ENCODE measurements around the gene CABLES1. TPM values are rescaled to one million over a fixed set of nuclear protein-coding genes. Genes with fewer than 3 reads are reported as not detected.

Gene CABLES1
- polyA plus RNA-seq, 2 of the 4 experiments (the other 2 are of a cell fraction), result 4.5 to 8.6 TPM

DNA sequence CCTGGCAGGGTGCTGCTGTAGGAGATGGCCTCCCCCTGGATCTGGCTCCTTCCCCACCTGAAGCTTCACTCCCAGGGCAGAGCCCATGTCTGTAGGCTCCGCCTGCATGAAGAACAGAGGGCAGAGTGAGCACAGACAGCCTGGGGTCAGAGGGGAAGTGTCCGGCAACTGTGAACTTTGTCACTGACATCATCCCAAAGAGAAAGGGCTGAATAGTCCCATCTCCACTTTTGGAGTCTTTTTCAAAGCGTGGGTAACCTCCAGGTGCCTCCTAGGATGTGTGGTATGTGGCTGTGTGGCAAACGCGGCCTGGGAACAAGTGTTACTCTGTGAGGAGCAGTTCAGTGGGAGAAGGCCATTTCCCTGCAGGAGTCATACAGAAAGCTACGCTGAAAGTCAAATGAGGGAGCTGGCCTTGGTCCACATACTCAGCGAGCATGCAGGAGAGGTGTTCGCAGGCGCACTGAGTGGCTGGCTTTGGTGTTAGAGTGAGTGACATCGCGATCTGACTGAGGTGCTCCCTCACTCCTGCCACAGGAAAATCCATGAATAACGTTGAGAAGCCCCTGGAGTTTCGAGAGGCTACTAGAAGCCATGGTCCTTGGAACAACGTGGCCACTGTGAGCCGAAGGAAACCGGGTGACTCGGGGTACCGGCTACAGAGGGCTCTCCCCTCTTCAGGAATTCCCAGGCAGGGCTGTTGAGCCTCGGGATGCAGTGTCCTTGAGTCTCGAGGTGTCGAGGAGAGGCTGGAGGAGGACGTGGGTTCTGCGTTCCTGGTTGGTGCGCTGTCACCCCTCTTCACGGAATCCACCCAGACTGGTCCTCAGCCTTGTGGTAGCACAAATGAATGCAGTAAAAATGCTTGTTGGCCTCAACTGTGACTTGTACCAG is 54.7 kb downstream of the CABLES1 start:
- no peak for TF ChIP-seq CHD2 (IDR thresholded peaks at IDR 0.05; ENCODE audit: low read length, partially characterized antibody)
- TF ChIP-seq FOSB (CRISPR knock-in tag; IDR thresholded peaks at IDR 0.05), result no peak
- TF ChIP-seq, protein P1, sequence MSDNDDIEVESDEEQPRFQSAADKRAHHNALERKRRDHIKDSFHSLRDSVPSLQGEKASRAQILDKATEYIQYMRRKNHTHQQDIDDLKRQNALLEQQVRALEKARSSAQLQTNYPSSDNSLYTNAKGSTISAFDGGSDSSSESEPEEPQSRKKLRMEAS (IDR thresholded peaks at IDR 0.05), result no peak
- TF ChIP-seq, protein P2, sequence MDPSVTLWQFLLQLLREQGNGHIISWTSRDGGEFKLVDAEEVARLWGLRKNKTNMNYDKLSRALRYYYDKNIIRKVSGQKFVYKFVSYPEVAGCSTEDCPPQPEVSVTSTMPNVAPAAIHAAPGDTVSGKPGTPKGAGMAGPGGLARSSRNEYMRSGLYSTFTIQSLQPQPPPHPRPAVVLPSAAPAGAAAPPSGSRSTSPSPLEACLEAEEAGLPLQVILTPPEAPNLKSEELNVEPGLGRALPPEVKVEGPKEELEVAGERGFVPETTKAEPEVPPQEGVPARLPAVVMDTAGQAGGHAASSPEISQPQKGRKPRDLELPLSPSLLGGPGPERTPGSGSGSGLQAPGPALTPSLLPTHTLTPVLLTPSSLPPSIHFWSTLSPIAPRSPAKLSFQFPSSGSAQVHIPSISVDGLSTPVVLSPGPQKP (IDR thresholded peaks at IDR 0.05; ENCODE audit: low read depth, low read length), result no peak
- TF ChIP-seq, protein P3, sequence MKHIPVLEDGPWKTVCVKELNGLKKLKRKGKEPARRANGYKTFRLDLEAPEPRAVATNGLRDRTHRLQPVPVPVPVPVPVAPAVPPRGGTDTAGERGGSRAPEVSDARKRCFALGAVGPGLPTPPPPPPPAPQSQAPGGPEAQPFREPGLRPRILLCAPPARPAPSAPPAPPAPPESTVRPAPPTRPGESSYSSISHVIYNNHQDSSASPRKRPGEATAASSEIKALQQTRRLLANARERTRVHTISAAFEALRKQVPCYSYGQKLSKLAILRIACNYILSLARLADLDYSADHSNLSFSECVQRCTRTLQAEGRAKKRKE (CRISPR knock-in tag; IDR thresholded peaks at IDR 0.05; ENCODE audit: low read depth), result no peak
- no peak for TF ChIP-seq HDAC2 (IDR thresholded peaks at IDR 0.05)
- TF ChIP-seq GATA3 (IDR thresholded peaks at IDR 0.05; ENCODE audit: borderline replicate concordance), result no peak
- no peak for TF ChIP-seq JUNB (IDR thresholded peaks at IDR 0.05)
- TF ChIP-seq, protein P4, sequence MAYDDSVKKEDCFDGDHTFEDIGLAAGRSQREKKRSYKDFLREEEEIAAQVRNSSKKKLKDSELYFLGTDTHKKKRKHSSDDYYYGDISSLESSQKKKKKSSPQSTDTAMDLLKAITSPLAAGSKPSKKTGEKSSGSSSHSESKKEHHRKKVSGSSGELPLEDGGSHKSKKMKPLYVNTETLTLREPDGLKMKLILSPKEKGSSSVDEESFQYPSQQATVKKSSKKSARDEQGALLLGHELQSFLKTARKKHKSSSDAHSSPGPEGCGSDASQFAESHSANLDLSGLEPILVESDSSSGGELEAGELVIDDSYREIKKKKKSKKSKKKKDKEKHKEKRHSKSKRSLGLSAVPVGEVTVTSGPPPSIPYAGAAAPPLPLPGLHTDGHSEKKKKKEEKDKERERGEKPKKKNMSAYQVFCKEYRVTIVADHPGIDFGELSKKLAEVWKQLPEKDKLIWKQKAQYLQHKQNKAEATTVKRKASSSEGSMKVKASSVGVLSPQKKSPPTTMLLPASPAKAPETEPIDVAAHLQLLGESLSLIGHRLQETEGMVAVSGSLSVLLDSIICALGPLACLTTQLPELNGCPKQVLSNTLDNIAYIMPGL (CRISPR knock-in tag; IDR thresholded peaks at IDR 0.05; ENCODE audit: borderline replicate concordance), result no peak
- no peak for TF ChIP-seq ZNF302 (CRISPR knock-in tag; IDR thresholded peaks at IDR 0.05)
- POLR2A ChIA-PET, result no interaction called here
- 93% methylated on average over 22 of the region's 25 CpGs for WGBS (ENCODE audit: missing lambda C conversion rate)

DNA sequence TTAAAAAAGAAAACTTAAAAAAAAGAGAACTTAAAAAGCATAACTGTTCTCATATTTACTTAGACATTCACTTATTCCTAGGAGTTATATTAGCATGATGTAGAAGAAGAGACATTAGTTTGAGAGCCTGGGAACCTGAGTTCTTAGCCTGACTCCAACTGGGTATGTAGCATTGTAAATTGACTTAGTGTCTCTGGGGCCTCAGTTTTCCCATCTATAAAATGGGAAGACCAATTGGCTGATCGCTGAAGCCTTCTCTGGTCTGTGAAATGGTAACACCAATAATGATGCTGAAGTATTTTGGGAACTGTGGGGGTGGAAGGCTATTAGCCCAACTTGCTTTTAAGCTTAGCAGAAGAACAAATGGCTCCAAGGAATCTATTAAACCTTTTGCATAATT is 55.9 kb downstream of the CABLES1 start:
- Histone ChIP-seq H3K9me3 (no peaks in the 10 kb centered on the region), H3K4me1 (no peaks in the 10 kb centered on the region), H3K4me2 (no peak overlapping the region), H3K27ac (no peak overlapping the region), H3K4me3 (no peak overlapping the region)
- ChIA-PET POLR2A (no interaction called here), CTCF (interaction anchor here (0.7 to 1.5 kb wide), 2 partner anchors 12 to 47 kb away, joined by 3 to 6 read pairs; no protein-coding TSS in a partner anchor)
- TF ChIP-seq ZFP36 (IDR thresholded peaks at IDR 0.05; ENCODE audit: borderline replicate concordance, partially characterized antibody), result no peak
- 0 out of 2 replicates have a peak, but pooled peaks have one; percentile 27 for TF ChIP-seq HDAC2 (IDR thresholded peaks at IDR 0.05)
- ATAC-seq, result no peak
- no peak for DNase-seq (ENCODE audit: low read depth in 1 of 2, low spot score in 1 of 2)
- WGBS (ENCODE audit: missing lambda C conversion rate), result 75% methylated on average over 1 of the region's 1 CpG
- no peak for FAIRE-seq

More for the DNA sequence above, 54.7 kb downstream of the CABLES1 start:
- Histone ChIP-seq H3K4me2 (no peak overlapping the region), H3K9me3 (no peaks in the 10 kb centered on the region), H3K4me3 (no peak overlapping the region), H3K27ac (no peak overlapping the region), H3K4me1 (no peaks in the 10 kb centered on the region)
- FAIRE-seq (no peak), DNase-seq (ENCODE audit: low read depth in 1 of 2, low spot score in 1 of 2) (no peak), ATAC-seq (no peak)
- CTCF ChIA-PET, result no interaction called here

DNA sequence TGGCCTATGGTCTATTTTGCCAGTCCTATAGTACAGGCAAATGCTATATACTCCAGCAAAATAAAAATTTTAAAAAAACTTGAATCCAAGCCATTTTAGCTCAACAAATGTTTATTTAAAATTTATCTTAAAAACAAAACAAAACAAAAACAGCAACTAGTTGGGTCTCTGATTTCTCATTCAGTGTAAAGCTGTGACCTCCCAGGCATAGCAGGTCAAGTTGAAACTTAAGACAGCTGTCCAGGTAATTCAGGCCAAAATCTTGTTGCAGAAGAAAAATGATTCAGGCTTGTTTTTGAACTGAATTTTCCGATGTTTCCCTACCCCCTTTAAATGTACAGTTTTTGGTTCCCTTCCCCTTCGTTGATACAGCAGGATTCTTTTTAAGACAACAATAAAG is 58.5 kb downstream of the CABLES1 start:
- FAIRE-seq (no peak), ATAC-seq (no peak), DNase-seq (ENCODE audit: low read depth in 1 of 2, low spot score in 1 of 2) (no peak)
- Histone ChIP-seq H3K27ac (no peak overlapping the region), H3K9me3 (no peaks in the 10 kb centered on the region), H3K4me3 (no peak overlapping the region), H3K4me2 (no peak overlapping the region), H3K4me1 (no peaks in the 10 kb centered on the region)
- CTCF ChIA-PET, result no interaction called here
- 73% methylated on average over 2 of the region's 2 CpGs for WGBS (ENCODE audit: missing lambda C conversion rate)
- POLR2A ChIA-PET, result no interaction called here
- TF ChIP-seq, protein P5, sequence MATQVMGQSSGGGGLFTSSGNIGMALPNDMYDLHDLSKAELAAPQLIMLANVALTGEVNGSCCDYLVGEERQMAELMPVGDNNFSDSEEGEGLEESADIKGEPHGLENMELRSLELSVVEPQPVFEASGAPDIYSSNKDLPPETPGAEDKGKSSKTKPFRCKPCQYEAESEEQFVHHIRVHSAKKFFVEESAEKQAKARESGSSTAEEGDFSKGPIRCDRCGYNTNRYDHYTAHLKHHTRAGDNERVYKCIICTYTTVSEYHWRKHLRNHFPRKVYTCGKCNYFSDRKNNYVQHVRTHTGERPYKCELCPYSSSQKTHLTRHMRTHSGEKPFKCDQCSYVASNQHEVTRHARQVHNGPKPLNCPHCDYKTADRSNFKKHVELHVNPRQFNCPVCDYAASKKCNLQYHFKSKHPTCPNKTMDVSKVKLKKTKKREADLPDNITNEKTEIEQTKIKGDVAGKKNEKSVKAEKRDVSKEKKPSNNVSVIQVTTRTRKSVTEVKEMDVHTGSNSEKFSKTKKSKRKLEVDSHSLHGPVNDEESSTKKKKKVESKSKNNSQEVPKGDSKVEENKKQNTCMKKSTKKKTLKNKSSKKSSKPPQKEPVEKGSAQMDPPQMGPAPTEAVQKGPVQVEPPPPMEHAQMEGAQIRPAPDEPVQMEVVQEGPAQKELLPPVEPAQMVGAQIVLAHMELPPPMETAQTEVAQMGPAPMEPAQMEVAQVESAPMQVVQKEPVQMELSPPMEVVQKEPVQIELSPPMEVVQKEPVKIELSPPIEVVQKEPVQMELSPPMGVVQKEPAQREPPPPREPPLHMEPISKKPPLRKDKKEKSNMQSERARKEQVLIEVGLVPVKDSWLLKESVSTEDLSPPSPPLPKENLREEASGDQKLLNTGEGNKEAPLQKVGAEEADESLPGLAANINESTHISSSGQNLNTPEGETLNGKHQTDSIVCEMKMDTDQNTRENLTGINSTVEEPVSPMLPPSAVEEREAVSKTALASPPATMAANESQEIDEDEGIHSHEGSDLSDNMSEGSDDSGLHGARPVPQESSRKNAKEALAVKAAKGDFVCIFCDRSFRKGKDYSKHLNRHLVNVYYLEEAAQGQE (IDR thresholded peaks at IDR 0.05), result no peak
- no peak for TF ChIP-seq KDM1A (IDR thresholded peaks at IDR 0.05; ENCODE audit: low read depth)
- no peak for TF ChIP-seq ZFP36 (IDR thresholded peaks at IDR 0.05; ENCODE audit: borderline replicate concordance, partially characterized antibody)
- no peak for TF ChIP-seq RFX5 (IDR thresholded peaks at IDR 0.05)
- TF ChIP-seq MAZ (IDR thresholded peaks at IDR 0.05; ENCODE audit: borderline replicate concordance, low read depth, low read length), result no peak
- no peak for TF ChIP-seq EHMT2 (IDR thresholded peaks at IDR 0.05; ENCODE audit: low read depth)
- no peak for TF ChIP-seq TFCP2L1 (CRISPR knock-in tag; IDR thresholded peaks at IDR 0.05)
- no peak for TF ChIP-seq CHD2 (IDR thresholded peaks at IDR 0.05; ENCODE audit: low read length, partially characterized antibody)
- no peak for TF ChIP-seq ZSCAN20 (CRISPR knock-in tag; IDR thresholded peaks at IDR 0.05)
- TF ChIP-seq ESRRA (IDR thresholded peaks at IDR 0.05; ENCODE audit: borderline replicate concordance, low read length), result no peak
- TF ChIP-seq NPAS2 (CRISPR knock-in tag; IDR thresholded peaks at IDR 0.05; ENCODE audit: borderline replicate concordance), result no peak
- no peak for TF ChIP-seq NR3C1 (IDR thresholded peaks at IDR 0.05)
- TF ChIP-seq, protein P6, sequence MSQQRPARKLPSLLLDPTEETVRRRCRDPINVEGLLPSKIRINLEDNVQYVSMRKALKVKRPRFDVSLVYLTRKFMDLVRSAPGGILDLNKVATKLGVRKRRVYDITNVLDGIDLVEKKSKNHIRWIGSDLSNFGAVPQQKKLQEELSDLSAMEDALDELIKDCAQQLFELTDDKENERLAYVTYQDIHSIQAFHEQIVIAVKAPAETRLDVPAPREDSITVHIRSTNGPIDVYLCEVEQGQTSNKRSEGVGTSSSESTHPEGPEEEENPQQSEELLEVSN (IDR thresholded peaks at IDR 0.05; ENCODE audit: borderline replicate concordance, low read depth), result no peak
- TF ChIP-seq FOSL2 (IDR thresholded peaks at IDR 0.05), result no peak
- TF ChIP-seq FOSL2 (CRISPR knock-in tag; IDR thresholded peaks at IDR 0.05), result no peak
- no peak for TF ChIP-seq HOXB13 (CRISPR knock-in tag; IDR thresholded peaks at IDR 0.05; ENCODE audit: low read depth)
